Kidney epithelial cell (primary cell): ENCODE data around the gene TNFAIP8L3. TPM values are rescaled to one million over a fixed set of nuclear protein-coding genes. Genes with fewer than 3 reads are reported as not detected.
"Not testable (repeated sequence)": the region's sequence is repeated elsewhere in the genome, so short reads cannot be mapped to it uniquely, and the experiment has no call there.

ENCODE experiments used
- DNase-seq: peaks from one replicate; pipeline ENCODE4 v3.0.0-alpha.2; 2010; ENCODE audit warnings: low read depth
- H3K27me3 ChIP-seq: 2 replicates; pipeline ENCODE4 v1.6.0; 2011; ENCODE audit warnings: low read length; ENCODE audit not compliant: control insufficient read depth, insufficient read depth
- H3K36me3 ChIP-seq: 2 replicates; pipeline ENCODE4 v1.5.1; 2011; ENCODE audit warnings: low read length; ENCODE audit not compliant: control insufficient read depth, insufficient read depth
- H3K4me3 ChIP-seq: 2 replicates; pipeline ENCODE4 v1.5.1; 2011; ENCODE audit warnings: low read depth, mild to moderate bottlenecking, control low read depth, low read length
- CTCF ChIP-seq: IDR thresholded peaks from 2 replicates; pipeline ENCODE4 v1.5.1; 2011; ENCODE audit warnings: mild to moderate bottlenecking, moderate library complexity, low read length, control low read depth, inconsistent platforms; ENCODE audit not compliant: insufficient read depth, poor library complexity, severe bottlenecking
- total RNA-seq: library from RNA; depleted of rRNA; stranded (reverse); fragments of >200 nt; gene quantifications from 2 replicates; pipeline ENCODE4 v1.2.3, GENCODE V29; 2015

TNFAIP8L3 gene
- total RNA-seq, 1 donor from 2014 or later = 0.92 TPM

DNA sequence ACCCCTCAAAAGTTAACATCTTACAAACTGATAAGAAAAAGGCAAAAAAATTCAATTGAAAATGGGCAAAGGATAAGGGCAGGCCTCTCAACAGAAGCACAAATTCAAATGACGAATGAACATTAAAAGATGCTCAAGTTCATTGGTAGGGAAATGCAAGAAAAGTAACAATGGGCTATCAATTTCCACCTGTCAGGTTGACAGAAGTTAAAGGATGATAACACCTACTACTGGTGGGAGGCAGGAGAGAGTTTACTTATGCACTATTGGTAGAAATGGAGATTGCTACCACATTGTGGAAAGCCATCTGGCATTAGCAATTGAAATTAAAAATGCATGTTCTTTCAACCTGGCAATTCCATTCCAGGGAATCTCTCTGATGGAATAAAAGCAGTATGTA, 35.6 kb upstream of the TNFAIP8L3 start:
- no peaks in the 10 kb centered on the region for H3K36me3 ChIP-seq
- no peak overlapping the region for H3K4me3 ChIP-seq
- no peaks in the 10 kb centered on the region for H3K27me3 ChIP-seq
- TF ChIP-seq CTCF = no peak
- no peak for DNase-seq

DNA sequence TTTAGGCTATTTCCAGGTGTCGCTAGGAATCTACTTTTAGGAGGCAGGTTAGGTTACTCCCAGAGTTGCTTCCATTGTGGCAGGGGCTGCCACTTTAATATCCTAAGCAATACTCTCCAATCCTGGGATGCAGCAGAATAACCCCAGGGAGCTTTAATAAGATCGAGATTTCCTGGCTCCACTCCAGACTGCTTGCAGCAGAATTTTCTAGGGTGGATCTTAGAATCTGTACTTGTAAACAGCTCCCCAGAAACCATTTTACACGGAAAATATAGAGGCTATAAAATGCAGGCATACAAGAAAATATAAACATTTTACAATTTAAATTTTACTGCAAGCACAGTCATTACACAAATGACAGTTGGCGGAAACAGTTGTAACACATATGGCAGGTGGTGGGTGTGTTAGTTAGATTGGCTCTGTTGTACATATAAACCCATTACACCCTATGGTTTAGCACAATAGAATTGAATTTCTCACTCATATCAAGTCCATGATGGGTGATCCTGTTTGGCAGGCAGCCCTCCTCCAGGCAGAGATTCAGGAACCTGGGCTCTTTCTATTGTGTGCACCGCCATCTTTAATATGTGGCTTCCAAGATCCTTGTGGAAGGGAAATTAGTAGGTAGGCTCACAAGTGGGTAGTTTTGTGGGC, 35.0 kb upstream of the TNFAIP8L3 start:
- no peaks in the 10 kb centered on the region for H3K36me3 ChIP-seq
- no peak for DNase-seq
- TF ChIP-seq CTCF = no peak

DNA sequence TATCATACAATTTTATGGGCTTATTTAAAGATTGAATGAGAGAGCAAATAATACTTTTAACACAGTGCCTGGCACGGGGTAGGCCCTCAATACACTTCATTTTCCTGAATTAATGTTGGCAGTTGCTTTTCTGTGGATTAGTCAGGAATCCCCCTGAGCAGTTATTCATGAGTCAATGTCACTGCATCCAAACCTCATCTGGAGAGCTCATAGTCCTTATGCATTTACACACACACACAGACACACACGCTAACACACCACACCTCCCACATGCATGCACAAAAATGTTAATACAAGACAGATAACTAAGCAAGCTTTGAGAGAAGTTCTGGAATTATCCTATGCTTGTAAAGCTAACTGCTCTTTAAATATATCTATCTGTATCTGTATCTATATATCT, 34.0 kb upstream of the TNFAIP8L3 start:
- no peak for DNase-seq
- no peak for TF ChIP-seq CTCF
- Histone ChIP-seq H3K4me3 (no peak overlapping the region), H3K27me3 (no peaks in the 10 kb centered on the region), H3K36me3 (no peaks in the 10 kb centered on the region)

More for the DNA sequence above, 35.0 kb upstream of the TNFAIP8L3 start:
- no peak overlapping the region for H3K4me3 ChIP-seq
- no peaks in the 10 kb centered on the region for H3K27me3 ChIP-seq

- DNase-seq = no peak
- H3K27me3 ChIP-seq = no peaks in the 10 kb centered on the region
- no peaks in the 10 kb centered on the region for H3K36me3 ChIP-seq
- TF ChIP-seq CTCF = no peak
- H3K4me3 ChIP-seq = no peak overlapping the region
Measured at GRCh38 chr15:51126842-51127241, 32.1 kb upstream of the TNFAIP8L3 start.

DNA sequence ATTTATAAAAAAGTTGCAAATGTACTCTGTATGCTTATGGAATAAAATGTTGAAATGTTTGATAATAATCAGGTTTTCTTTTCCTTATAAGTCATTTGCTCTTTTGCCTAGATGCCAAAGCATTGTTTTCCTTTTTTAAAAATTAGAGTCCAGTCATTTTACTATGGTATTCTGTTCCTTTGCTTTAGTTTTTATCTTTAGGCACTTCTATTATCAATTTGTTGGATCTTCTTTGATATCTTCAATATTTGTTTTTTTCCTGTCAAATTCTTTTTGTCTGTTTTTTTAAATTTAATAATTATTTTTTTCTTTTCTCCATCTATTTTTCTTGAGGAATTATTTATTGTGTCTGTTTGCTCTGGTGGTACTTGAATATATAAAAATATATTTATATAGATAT, 28.3 kb upstream of the TNFAIP8L3 start:
- not testable (repeated sequence) for H3K4me3 ChIP-seq, H3K36me3 ChIP-seq, DNase-seq, H3K27me3 ChIP-seq

GRCh38 chr15:51121631-51122225, 27.0 kb upstream of the TNFAIP8L3 start:
- DNase-seq = no peak
- Histone ChIP-seq H3K4me3 (no peak overlapping the region), H3K27me3 (no peaks in the 10 kb centered on the region), H3K36me3 (no peaks in the 10 kb centered on the region)
- TF ChIP-seq CTCF = no peak
